HG02642 (cell line): ENCODE data around the gene ATF5.
A peak's percentile ranks its signal among the peaks of the same experiment; 100 is the strongest.

Source experiments
- ATAC-seq: cut with Tn5 transposase; IDR thresholded peaks from one replicate; pipeline ENCODE4 v1.9.1; 2021; ENCODE audit warnings: mild to moderate bottlenecking; ENCODE audit not compliant: unreplicated experiment, poor library complexity

Gene ATF5, protein sequence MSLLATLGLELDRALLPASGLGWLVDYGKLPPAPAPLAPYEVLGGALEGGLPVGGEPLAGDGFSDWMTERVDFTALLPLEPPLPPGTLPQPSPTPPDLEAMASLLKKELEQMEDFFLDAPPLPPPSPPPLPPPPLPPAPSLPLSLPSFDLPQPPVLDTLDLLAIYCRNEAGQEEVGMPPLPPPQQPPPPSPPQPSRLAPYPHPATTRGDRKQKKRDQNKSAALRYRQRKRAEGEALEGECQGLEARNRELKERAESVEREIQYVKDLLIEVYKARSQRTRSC

DNA sequence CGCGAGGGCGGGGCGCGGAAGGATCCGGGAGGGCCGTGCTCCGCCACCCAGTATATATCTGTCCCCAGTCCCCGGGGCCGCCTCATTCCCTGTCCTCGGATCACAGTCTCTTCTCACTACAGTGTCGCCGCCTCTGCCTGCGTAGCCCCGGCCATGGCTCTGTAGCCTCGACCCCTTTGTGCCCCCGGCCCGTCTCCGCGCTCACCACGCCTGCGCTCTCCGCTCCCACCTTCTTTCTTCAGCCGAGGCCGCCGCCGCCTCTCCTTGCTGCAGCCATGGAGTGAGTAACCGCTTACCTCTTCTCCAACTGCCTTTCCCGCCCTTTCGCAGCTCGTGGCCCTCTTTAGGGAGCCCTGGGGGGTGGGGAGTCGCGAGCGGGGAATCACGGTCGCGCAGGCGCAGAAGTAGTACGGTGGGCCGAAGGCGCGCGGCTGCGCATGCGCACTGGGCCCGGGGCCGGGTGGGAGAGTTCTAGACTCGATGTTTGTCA lies at the start of gene ATF5, which contains the start of gene NUP62:
ATF5 (plus strand) TSS at position 85 of the 490 bp plus-strand sequence. CDS start 1,646 bp downstream, outside the sequence.
NUP62 (minus strand) TSS at position 384 of the 490 bp plus-strand sequence. CDS start 19,697 bp downstream, outside the sequence.
- ATAC-seq, result peak; percentile 61

DNA sequence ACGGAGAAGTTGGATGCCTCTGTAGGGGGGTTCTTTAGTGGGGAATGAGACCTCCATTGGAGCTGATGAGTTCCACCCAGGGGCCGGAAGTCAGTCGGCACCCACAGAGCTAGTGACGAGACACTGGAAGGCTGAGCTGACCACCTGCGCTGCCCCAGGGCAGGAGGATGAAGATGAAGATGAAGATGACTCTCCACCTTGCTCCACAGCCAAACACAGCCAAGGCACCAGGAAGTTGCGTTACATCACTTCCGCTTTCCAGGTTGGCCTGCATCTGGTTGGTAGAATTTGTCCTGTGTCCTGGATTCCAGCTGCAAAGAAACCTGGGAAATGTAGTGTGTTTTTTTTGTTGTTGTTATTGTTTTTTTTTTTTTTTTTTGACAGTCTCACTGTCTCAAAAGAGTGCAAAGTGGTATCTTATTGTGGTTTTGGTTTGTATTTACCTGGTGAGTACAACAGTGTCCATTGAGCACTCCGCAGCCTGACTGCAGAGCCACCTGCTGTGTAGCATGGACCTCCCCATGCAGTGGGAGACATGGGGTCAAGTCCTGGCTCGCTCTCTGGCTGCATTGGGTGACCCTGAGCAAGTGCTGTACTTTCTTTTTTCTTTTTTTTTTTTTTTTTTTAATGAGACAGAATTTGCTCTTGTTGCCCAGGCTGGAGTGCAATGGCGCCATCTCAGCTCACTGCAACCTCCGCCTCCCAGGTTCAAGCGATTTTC lies 49.6 kb upstream of the ATF5 start:
- ATAC-seq, result no peak

DNA sequence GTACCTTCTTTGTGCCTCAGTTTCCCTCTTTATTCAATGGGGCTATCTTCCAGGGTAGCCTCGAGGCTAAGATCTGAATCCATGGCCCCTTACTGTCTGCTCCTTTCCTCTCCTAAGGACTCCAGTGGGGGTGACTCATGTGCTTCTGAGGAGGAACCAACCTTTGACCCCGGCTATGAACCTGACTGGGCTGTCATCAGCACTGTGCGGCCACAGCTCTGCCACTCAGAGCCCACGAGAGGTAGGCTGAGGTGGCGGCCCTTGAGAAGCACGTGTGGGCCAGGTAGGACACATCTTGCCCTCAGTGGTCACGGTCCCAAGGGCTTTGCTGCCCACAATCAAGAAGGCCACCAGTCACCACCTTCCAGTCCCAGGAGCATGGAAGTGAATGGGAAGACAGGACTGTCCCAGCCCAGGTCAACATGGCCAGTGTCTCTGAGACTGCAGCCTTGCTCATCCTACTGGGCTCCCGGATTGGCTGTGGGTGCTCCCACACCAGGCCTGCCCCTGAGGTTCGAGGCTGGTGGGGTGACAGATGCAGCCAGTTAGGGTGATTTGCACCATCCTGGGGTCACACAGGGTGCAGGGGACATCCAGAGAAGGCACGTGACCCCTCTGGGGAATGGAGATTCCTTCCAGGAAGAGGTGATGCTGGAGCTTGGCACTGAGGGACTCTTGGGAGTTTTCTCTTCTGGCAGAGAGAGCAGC lies 48.7 kb upstream of the ATF5 start:
- ATAC-seq, result no peak

DNA sequence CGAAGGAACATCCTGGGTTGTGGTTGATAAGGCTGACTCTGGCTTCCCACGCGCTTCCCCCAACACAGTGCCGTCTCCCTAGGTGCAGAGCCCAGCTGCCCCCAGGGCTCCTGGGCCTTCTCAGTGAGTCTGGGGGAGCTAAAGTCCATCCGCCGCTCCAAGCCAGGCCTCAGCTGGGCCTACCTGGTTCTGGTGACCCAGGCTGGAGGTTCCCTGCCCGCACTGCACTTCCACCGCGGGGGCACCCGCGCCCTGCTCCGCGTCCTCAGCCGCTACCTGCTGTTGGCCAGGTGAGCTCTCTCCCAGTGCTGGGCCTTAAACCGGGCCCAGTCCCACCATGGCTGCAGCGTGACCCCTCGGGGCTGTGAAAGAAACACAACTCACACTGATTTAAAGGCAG lies 47.8 kb upstream of the ATF5 start:
- ATAC-seq, result no peak

DNA sequence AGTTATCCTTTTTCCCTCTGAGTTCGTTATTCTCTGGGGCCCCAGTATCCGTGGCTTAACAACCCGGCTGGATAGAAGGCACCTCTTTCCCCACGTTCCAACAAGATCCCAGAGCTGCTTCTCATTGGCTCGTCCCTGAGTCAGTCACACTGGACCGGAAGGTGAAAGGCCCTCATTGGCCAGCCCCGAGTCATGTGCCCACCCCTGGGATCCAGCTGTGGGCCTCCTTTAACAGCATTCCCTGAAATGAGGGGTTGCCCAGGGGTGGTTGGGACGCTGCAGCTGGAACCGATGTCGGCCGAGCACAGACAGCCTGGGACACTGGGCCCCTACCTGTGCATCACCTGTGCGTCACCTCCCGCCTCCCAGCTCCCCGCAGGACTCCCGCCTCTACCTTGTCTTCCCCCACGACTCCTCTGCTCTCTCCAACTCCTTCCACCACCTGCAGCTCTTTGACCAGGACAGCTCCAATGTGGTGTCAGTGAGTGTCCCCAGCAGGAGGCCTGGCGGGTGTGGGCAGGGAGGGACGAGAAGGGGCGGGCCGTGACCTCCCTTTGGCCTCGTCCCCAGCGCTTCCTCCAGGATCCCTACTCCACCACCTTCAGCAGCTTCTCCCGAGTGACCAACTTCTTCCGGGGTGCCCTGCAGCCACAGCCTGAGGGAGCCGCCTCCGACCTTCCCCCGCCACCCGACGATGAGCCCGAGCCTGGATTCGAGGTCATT lies 47.2 kb upstream of the ATF5 start:
- ATAC-seq, result no peak

DNA sequence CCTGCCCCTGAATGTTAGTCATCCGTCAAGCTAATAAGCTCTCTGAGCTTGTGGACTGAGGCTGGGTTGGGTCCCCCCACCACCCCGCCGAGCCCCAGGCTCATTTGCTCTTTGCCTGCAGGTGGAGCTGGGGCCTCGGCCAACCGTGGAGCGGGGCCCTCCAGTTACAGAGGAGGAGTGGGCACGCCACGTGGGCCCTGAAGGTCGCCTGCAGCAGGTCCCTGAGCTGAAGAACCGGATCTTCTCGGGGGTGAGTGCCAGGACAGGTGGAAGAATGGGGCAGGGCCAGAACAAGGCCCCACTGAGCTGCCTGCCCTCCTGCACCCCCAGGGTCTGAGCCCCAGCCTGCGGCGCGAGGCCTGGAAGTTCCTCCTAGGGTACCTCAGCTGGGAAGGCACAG lies 46.4 kb upstream of the ATF5 start:
- no peak for ATAC-seq

DNA sequence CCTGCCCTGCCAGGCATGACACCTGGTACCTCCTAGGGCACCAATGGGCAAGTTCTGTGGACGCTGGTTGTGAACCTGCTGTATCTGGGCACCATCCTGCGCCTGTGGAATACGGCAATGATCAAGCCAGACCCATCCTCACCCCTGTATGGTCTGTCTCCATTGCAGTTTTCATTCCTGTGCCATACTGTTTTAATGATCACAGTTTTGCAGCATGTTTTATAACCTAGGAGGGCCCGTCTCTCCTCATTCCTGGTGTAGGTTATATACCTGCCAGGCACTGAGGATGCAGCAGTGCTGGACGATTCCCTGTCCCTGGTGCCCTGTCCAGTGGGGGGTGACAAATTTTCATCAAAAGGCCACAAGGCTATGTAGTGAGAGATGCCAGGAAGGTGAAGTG lies 45.9 kb upstream of the ATF5 start:
- ATAC-seq, result no peak

DNA sequence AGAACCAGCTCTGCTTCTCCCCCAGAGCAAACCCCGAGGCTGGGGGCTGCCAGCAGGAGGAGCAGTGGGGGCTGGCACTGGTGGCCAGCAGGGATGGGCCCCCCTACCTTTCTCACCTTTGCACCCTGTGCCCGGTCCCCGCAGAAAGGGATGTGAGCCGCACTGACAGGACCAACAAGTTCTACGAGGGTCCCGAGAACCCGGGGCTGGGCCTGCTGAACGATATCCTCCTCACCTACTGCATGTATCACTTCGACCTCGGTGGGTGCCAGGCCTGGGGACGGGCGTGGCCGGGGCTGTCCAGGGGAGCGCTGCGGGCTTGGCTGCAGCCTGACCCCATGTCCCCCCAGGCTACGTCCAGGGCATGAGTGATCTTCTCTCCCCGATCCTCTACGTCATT lies 44.9 kb upstream of the ATF5 start:
- no peak for ATAC-seq

DNA sequence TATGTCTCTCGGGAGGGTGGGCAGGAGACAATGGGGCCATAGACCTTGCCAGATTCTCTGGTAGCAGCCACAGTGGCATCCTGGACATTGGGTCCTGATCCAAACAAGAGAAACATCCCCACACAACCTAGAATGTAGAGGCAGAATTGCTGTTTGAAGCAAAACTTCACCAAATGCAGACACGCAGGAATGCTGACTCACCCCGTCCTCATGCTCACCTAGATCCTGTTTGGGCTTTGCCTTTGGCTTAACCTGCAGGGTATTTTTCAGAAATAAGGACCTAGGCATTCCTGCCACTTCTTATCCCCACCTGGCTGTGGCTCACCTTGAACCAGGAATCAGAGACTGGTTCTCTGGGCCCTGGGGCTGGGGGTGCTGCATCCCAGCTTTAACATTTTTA lies 44.2 kb upstream of the ATF5 start:
- ATAC-seq, result no peak

DNA sequence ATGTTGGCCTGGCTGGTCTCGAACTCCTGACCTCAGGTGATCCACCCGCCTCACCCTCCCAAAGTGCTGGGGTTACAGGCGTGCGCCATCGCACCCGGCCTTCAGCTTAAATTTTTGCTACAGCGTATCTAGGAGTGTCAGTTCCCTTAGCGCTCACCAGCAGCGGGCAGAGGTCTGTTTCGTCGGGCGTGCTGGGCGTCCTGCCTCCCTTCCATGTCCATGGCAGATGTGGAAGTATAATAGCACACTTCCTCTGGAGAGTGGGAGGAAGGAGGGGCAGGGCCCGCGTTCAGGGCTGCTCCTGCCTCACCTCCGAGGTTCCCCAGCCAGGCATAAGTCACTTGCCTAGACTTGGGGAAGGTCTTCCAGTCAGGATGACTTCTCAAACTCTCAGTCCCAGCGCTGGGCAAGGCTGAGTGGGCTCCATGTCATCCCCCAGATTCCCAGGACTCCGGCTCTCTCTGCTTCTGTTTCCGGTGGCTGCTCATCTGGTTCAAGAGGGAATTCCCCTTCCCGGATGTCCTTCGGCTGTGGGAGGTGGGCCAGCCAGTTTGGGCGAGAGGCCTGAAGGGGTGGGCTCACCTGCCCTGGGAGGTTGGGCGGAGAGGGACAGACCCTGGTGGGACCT lies 41.9 kb upstream of the ATF5 start:
- no peak for ATAC-seq

DNA sequence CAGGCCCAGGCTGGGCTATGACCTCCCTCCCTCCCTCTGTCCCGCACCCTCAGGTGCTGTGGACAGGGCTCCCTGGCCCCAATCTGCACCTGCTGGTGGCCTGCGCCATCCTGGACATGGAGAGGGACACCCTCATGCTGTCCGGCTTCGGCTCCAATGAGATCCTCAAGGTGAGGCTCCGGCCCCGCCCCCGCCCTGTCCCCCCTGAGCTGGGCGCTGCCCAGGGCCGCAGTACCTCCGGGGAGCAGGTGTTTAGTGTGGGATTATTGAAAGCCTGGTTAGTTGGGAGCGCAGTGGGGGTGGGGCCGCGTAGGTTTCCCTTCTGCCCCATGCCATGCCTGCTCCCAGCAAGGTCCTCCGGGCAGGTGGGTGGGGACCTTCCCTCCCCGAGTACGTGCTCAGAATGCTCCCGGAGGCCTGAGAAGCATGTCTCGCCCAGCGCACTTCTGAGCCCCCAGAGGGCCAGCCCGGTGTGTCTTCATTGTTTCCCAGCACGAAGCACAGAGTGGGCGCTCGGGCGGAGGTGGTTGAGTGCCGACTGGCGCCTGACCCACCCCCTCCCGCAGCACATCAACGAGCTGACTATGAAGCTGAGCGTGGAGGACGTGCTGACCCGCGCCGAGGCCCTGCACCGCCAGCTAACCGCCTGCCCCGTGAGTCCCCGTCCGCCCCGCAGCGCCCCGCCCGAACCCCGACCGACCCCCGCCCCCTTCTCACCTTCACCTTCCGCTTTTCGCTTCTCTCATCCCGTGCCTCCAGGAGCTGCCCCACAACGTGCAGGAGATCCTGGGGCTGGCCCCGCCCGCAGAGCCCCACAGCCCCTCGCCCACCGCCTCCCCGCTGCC lies 41.1 kb upstream of the ATF5 start:
- ATAC-seq, result no peak

DNA sequence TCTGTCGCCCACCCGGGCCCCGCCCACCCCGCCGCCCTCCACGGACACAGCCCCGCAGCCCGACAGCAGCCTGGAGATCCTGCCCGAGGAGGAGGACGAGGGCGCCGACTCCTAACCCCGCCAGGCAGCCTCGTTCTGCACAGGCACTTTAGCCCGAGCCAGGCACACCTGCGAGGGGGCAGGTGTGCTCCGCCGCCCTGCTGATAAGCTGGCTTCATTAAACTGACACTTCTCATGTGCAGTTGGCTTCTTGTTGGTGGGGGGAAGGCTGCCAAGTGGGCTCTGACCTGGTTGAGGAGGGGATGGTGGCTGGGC lies 40.5 kb upstream of the ATF5 start:
- ATAC-seq, result no peak

DNA sequence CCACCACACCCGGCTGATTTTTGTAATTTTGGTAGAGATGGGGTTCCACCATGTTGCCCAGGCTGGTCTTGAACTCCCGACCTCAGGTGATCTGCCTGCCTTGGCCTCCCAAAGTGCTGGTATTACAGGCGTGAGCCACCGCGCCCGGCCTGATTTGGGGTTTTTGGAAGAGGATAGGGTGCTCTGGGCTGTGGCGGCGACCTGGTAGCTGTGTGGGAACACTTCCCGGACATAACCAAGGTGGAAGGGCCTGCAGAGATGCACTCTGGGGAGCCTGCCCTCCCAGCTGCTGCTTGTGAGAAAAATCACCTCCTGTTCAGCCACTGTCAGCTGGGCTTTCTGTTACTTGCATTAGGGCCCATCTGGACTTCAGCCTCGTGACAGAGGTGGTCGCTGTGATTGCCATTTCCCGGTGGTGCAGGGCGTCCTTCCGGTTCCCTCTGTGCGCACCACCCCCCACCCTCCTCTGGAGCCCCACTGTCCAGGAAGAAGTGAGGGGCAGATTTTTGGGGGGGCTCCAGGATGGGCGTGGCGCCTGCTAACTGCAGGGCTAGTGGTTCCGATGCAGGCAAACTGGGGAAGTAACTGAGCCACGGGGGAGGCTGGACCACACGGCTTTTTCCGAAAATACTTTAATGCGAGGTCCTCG lies 39.8 kb upstream of the ATF5 start:
- ATAC-seq, result no peak

DNA sequence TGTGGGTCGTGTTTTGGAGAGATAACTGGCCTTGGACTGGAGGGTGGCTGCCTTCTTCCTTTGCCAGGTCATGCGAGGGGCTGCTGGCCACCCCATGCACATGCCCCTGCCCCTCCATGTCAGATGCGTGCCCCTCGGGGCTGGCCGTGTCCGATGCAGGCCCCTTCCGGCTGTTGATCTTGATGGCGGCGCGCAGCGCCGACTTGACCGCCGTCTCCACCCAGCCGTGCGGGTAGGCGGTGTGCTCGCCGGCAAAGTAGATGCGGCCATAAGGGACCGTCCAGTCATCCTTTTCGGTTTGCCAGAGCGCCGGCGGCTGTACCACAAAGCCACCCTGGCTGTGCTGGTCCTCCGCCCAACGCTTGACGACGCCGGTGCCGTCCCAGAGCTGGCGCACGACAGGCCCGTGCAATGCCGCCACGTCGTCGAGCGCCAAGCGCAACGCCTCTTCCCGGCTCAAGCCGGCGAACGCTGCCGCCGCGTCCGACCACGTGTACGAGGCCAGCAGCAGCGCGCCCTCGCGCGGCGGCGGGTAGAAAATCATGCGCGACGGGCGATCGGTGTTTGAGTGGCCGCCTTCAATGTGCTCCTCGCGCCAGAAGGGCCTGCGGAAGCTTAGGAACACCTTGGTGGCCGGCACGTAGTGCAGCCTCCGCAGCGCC lies 39.2 kb upstream of the ATF5 start:
- ATAC-seq, result no peak

DNA sequence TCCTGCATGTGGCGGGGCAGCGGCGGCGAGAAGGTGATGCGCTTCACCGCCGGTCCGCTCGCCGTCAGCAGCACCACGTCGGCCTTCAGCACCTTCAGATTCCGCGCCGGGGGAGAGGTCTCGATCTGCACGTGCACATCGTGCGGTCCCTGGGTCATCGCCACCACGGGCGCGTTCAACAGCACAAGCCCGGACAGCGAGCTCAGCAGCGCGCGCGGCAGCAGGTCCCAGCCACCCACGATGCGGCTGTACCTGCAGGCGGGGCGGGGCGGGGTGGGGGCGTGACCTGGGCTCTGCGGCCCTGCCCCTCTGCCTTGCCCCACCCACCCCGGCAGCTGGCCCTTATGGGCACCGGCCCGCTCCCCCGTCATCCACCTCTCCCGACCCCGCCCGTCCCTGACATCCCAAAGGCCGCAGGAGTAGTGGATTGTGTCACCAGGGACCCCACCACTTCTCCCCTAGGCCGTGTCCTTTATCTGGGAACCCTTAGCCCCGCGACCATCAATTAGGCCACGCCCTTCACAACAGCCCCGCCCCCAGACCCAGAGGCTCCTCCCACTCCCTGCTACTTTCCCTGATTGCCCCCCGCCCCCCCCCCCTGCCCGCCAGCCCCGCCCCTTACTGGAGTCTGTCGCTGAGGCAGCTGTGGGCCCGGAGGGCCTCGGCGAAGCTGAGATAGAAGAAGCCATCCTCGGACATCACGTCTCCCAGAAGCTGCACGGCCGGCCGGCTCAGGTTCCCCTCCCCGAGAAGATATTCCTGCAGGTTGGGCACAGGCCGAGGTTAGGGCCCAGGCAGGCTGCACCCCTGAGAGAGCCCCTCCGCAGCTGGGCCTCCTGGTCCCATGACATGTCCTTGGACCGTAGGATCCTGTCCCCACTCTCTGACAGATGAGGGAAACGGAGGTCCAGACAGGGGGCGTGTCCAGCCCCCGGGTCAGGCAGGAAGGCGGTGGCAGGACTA lies 38.4 kb upstream of the ATF5 start:
- no peak for ATAC-seq

DNA sequence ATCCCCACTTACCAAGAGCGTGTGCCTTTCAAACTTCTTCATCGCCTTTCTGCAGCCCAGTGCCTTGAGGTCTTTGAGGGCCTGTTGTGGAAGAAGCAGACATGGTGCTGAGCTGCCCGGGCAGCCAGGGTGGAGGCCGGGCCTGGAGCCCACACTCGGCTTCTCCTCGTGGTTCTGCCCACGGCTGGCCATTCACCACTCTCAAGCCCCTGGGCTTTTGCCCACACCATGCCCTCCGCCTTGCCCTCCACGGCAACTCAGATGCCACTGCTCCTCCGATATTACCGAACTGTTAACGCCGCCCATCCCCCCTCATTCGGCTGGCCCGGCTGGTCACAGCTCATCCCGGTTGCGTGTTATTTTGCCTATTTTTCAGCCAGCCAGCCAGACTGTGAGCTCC lies 37.6 kb upstream of the ATF5 start:
- ATAC-seq, result no peak

DNA sequence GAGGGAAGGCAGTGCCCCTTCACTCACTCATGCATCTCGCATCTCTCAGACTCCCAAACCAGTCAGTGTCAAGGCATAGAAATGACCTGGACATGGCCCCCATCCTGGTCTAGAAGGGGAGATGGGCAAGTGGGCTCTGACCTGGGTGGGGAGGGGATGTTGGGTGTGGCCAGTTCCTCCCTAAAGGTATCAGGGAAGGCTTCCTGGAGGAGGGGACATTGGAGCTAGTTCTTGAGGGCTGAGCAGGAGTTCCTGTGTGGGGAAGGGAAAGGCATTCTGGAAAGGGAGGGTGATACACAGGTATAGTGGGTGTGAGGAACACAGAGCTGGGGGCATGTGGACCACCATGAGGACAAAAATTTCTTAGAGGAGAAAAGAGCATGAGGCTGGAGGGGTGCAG lies 36.3 kb upstream of the ATF5 start:
- no peak for ATAC-seq
